Measurements from ENCODE around the gene UGT1A5. TPM values are rescaled to one million over a fixed set of nuclear protein-coding genes. Genes with fewer than 3 reads are reported as not detected.
"Not testable (repeated sequence)": the region's sequence is repeated elsewhere in the genome, so short reads cannot be mapped to it uniquely, and the experiment has no call there.

The UGT1A5 gene
- total RNA-seq, 2 donors from 2014 or later, result not detected

DNA sequence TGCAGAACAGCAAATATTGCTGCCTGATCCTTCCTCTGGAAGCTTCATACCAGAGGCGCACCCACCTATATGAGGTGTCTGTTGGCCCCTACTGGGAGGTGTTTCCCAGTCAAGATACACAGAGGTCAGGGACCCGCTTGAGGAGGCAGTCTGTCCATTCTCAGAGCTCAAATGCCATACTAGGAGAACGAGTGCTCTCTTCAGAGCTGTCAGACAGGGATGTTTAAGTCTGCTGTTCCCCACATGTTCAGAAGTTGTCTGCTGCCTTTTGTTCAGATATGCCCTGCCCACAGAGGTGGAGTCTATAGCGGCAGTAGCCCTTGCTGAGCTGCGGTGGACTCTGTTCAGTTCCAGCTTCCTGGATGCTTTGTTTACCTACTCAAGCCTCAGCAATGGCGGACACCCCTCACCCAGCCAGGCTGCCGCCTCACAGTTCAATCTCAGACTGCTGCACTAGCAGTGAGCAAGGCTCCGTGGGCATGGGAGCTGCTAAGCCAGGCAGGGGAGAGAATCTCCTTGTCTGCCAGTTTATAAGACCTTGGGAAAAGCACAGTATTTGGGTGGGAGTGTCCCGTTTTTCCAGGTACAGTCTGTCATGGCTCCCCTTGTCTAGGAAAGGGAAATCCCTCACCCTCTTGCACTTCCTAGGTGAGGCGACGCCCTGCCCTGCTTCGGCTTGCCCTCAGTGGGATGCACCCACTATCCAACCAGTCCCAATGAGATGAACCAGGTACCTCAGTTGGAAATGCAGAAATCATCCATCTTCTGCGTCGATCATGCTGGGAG lies 24.4 kb downstream of the UGT1A5 start:
- DNase-seq (ENCODE audit: low spot score); intact Hi-C loops (cut with DNase I): not testable (repeated sequence)

DNA sequence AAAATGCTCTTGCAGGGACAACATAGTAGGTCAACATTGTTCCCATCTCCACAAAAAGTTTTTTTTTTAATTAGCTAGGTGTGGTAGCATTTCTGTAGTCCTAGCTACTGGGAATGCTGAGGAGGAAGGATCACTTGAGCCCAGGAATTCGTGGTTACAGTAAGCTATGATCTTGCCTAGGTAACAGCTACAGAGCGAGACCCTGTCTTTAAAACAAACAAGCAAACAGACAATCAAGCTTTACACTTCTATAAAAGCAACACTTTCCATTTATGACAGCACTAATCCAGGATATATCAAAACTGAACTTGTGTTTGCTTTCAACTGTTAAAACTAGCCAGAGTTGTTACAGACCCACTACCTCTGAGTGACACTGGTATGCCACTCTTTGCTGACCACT lies 28.2 kb downstream of the UGT1A5 start:
- DNase-seq (ENCODE audit: low spot score), result no peak
- intact Hi-C loops (cut with DNase I), result no loop called here

DNA sequence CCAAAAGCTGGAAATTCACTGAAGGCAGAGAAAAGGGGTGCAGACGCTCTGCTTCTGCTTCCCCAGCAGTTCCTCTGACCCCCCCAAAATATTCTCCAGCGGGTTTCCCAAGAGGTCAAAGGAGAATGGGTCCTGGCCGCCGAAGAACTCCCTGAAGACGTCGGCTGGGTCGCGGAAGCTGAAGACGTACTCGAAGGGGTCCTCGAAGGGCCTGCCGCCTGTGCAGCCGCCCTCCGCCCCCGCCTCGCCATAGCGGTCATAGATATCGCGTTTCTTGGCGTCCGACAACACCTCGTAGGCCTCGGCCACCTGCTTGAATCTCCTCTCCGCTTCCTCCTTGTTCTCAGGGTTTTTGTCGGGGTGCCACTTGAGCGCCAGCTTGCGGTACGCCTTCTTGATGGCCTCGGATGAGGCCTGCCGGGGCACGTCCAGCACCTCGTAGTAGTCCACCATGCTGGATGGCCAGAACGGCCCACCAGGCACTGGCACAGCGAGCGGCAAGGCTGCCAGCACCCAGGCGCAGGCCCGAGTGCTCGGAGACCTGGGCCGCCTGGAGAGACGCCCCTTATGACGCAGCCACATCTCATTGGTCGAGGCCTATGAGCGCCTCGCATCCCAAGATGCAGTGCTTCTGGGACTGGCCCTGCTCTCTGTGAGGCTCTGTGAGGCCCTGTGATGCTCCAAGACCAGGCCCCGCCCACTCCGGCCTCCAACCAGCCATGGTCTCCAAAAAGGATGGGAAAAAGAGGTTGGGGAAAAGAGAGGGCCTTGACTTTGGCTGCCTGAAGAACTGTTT lies 31.0 kb downstream of the UGT1A5 start:
- intact Hi-C loops (cut with DNase I), result no loop called here
- DNase-seq (ENCODE audit: low spot score), result no peak

DNA sequence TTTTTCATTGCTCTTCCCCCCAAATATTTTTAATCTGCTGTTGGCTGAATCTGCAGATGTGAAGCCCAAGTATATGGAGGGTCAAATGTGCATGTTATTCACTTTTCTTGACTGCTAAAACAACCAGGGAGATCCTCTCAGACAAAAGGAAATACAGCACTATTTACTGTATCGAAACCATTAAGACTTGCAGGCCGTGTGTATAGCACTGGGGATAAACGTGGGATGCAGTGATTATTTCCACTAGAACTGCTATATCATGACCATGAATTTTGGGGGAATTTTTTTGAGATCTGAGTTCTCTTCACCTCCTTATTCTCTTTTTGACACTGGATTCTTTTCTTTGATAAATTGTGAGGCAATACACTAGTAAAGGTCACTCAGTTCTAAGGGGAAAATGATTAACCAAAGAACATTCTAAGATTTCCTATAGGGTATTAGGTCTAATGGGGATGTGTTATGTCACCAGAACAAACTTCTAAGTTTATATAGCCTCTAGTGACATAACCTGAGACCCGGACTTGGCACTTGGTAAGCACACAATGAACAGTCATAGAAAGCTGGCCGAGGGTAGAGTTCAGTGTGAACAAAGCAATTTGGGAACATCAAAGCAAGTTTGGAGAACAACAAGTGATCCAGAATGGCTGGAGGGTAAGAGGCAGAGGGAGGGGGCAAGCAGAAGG lies 32.5 kb downstream of the UGT1A5 start:
- DNase-seq (ENCODE audit: low spot score), result no peak
- intact Hi-C loops (cut with DNase I), result no loop called here

DNA sequence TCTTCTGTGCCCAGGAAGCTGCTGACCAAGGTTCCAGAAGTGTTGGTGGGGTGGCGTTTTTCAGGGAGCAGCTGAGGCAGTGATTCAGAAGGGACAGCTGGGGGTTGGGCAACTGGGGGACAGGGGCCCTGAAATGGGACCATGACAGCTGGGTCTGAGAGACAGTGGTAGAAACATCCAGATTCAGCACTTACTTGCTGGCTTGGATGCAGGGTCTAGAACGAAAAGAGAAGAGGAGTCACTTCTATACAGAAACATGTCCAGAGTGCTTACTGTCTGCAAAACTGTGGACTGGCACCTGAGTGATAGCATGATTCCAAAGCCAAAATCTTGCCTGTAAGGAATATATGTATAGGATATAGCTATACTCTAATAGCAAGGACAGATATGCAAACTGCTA lies 33.1 kb downstream of the UGT1A5 start:
- DNase-seq (ENCODE audit: low spot score); intact Hi-C loops (cut with DNase I): not testable (repeated sequence)

DNA sequence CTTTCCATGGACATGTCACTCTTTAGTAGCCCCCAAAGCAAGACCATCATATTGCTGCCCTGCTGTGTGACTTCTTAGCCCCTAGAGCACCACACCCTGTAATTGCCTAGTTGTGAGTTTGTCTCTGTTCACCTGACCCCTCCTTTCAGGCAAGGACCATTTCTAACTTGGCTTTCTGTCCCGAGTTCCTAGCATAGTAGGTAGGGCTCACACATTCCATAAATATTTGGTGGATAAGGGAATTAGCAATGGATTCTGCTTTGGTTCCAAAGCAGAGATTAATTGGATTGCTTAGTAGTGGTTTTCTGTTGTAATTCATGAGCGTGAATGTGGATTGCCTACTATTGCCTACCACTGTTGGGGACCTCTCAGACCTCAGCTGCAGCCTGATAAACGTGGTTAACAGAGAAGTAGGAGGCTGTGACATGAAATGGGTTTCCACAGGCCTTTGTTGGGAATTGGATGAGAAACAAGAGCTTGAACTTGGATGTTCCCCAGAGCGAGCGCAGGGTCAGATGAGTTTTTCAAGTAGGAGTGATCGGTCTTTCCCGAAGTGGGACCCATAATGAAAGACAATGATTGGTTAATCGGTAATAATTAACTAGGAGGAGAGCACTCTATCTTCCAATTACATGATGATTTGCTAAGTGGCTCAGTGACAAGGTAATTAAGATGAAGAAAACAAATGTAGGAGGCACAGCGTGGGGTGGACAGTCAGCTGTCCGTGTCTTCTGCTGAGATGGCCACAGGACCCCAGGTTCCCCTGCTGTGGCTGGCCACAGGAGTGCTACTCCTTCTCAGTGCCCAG lies 34.0 kb downstream of the UGT1A5 start:
- intact Hi-C loops (cut with DNase I), result no loop called here
- no peak for DNase-seq (ENCODE audit: low spot score)

DNA sequence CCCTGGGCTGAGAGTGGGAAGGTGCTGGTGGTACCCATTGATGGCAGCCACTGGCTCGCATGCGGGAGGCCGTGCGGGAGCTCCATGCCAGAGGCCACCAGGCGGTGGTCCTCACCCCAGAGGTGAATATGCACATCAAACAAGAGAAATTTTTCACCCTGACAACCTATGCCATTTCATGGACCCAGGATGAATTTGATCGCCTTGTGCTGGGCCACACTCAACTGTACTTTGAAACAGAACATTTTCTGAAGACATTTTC lies 34.5 kb downstream of the UGT1A5 start:
- DNase-seq (ENCODE audit: low spot score), result no peak
- intact Hi-C loops (cut with DNase I), result no loop called here

DNA sequence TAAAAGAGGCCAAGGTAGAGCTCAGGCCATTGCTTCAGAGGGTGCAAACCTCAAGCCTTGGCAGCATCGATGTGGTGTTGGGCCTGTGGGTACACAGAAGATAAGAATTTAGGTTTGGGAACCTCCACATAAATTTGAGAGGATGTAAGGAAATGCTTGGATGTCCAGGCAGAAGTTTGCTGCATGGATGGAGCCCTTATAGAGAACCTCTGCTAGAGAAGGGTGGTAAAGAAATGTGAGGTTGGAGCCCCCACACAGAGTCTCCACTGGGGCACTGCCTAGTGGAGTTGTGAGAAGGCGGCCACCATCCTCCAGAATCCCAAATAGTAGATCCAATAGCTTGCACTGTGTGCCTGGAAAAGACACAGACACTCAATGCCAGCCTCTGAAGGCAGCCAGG lies 38.0 kb downstream of the UGT1A5 start:
- intact Hi-C loops (cut with DNase I); DNase-seq (ENCODE audit: low spot score): not testable (repeated sequence)

DNA sequence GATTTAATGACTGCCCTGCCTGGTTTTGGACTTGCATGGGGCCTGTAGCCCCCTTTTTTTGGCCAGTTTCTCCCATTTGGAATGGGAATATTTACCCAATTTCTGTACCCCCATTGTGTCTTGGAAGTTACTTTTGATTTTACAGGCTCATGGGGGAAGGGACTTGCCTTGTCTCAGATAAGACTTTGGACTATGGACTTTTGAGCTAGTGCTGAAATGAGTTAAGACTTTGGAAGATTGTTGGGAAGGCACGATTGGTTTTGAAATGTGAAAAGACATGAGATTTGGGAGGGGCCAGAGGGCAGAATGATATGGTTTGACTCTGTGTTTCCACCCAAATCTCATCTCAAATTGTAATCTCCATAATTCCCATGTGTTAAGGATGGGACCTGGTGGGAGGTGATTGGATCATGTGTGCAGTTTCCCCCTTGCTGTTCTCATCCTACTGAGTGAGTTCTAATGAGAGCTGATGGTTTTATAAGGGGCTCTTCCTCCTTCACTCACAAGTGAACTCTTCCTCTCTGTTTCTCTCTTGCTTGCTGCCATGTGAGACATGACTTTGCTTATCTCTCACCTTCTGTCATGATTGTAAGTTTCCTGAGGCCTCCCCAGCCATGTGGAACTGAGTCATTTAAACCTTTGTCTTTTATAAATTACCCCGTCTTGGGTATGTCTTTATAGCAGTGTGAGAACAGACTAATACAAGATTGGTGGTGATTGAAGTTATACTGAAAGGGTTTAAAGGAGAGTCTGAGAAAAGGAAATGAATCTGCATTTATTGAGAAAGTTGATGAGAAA lies 38.7 kb downstream of the UGT1A5 start:
- DNase-seq (ENCODE audit: low spot score); intact Hi-C loops (cut with DNase I): not testable (repeated sequence)

DNA sequence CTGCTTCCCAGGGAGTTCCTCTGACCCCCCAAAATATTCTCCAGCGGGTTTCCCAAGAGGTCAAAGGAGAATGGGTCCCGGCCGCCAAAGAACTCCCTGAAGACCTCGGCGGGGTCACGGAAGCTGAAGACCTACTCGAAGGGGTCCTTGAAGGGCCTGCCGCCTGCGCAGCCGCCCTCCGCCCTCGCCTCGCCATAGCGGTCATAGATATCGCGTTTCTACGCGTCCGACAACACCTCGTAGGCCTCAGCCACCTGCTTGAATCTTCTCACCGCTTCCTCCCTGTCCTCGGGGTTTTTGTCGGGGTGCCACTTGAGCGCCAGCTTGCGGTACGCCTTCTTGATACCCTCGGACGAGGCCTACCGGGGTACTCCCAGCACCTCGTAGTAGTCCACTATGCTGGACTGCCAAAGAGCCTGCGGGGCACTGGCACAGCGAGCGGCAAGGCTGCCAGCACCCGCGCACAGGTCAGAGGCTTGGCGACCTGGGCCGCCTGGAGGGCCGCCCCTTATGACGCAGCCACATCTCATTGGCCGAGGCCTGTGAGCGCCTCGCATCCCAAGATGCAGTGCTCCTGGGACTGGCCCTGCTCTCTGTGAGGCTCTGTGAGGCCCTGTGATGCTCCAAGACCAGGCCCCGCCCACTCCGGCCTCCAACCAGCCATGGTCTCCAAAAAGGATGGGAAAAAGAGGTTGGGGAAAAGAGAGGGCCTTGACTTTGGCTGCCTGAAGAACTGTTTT lies 42.3 kb downstream of the UGT1A5 start:
- intact Hi-C loops (cut with DNase I), result no loop called here
- DNase-seq (ENCODE audit: low spot score), result no peak

DNA sequence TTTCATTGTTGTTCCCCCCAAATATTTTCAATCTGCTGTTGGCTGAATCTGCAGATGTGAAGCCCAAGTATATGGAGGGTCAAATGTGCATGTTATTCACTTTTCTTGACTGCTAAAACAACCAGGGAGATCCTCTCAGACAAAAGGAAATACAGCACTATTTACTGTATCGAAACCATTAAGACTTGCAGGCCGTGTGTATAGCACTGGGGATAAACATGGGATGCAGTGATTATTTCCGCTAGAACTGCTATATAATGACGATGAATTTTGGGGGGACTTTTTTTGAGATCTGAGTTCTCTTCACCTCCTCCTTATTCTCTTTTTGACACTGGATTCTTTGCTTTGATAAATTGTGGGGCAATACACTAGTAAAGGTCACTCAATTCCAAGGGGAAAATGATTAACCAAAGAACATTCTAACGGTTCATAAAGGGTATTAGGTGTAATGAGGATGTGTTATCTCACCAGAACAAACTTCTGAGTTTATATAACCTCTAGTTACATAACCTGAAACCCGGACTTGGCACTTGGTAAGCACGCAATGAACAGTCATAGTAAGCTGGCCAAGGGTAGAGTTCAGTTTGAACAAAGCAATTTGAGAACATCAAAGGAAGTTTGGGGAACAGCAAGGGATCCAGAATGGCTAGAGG lies 43.8 kb downstream of the UGT1A5 start:
- DNase-seq (ENCODE audit: low spot score), result no peak
- intact Hi-C loops (cut with DNase I), result no loop called here

DNA sequence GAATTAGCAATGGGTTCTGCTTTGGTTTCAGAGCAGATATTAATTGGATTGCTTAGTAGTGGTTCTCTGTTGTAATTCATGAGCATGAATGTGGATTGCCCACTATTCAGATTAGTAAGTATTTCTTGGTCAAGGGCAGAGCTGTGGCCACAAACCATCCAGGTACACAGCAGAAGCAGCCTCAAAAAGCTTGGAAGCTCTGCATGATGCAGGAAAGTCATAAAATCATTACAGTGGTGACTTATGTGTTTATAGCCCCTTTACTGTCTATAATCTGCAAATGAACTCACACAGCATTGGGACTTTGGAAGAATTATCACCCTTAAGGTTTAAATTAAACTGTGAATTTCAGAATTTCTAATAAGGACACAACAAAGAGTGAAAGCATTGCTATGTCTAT lies 45.4 kb downstream of the UGT1A5 start:
- intact Hi-C loops (cut with DNase I), result no loop called here
- no peak for DNase-seq (ENCODE audit: low spot score)

DNA sequence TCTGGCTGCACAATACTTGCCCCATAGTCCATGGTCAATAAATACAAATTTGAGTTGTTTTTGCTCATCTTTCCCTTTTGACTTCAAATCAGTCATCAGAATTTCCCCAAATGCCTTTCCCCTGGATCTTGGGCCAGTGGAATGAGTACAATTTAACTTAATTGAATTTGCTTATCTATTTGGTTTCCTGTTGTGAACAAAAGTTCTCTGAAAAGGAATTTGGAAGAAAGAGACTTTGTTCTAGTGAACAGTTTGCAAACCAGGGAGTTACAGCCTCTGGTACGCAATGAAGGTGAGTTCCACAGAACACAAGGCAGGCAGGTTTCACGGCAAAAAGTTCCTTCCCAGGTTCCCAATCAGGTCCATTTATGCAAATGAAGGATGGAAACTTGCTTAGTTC lies 46.1 kb downstream of the UGT1A5 start:
- no peak for DNase-seq (ENCODE audit: low spot score)
- intact Hi-C loops (cut with DNase I), result no loop called here

DNA sequence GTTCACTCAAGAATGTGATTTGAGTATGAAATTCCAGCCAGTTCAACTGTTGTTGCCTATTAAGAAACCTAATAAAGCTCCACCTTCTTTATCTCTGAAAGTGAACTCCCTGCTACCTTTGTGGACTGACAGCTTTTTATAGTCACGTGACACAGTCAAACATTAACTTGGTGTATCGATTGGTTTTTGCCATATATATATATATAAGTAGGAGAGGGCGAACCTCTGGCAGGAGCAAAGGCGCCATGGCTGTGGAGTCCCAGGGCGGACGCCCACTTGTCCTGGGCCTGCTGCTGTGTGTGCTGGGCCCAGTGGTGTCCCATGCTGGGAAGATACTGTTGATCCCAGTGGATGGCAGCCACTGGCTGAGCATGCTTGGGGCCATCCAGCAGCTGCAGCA lies 47.3 kb downstream of the UGT1A5 start, which contains the start of gene UGT1A1:
Gene UGT1A1 (plus strand): TSS at position 228 of the 400 bp plus-strand sequence. CDS start 18 bp downstream, at position 246.
- no peak for DNase-seq (ENCODE audit: low spot score)
- intact Hi-C loops (cut with DNase I), result no loop called here

DNA sequence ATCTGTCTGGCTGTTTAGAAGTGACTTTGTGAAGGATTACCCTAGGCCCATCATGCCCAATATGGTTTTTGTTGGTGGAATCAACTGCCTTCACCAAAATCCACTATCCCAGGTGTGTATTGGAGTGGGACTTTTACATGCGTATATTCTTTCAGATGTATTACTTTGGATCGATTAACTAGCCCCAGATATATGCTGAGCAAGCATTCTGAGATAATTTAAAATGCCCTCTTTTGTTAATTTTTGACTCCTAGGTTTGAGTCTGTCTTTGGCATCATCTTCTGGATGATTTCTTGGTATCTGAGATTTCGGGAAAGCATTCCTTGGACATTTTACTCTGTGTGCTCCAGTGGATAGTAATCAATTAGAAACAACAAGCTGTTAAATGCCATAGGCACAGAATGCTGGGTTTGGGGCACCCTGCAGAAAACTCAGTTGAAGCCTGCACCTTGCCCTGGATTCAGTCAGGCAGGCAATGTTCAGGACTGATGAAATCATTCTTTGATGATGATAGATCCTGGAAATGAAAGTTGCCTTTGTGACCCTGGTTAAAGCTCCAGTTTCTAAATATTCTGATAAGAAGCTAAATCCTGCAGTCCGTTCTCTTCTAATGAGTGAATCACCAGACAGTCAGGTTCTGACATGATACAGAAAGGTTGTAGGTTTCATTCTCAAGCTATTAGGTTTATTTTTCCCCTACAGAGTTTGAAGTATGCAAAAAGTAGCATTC lies 48.5 kb downstream of the UGT1A5 start:
- DNase-seq (ENCODE audit: low spot score), result no peak
- intact Hi-C loops (cut with DNase I), result no loop called here

DNA sequence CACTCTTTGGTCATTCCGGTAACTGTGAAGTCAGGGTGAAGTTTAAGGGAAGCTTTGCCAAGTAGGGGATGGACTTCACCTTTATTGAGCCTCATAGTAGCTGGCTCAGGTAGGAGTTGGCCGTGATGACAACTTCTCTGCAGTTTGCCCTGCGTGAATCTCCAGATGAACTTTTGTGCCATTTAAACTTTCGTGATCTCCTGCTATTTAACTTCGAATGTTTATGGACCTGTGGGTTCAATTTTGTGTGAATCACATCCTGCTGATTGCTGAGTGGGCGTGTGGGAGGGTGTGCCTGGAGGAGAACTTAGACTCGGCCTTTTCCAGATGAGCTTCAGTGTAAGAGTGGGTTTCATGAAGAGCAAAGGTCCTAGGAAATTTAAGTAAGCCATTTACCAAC lies 51.6 kb downstream of the UGT1A5 start:
- no peak for DNase-seq (ENCODE audit: low spot score)
- intact Hi-C loops (cut with DNase I), result no loop called here

DNA sequence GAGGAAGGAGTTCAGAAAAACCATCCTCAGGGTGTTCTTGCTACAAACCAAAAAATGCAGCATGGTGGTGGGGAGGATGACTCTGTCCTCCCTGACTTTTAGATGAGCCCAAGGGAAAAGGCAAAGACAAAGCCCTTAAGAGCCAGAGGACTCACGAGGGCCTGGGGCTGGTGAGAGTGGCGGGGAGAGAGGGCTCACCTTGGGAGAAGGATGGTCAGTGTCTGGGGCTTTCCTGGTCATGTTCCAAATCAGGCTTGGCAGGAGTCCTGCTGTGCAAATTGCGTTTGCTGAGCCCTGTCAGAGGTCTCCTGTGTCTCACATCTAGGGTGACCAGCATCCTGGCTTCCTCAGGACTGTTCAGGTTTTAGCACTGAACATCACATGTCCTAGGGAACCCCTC lies 52.1 kb downstream of the UGT1A5 start:
- intact Hi-C loops (cut with DNase I), result loop anchor here in 1 of 2 donors (5.0 kb wide), 1 partner anchor 1683 kb away; no protein-coding TSS in a partner anchor
- DNase-seq (ENCODE audit: low spot score), result no peak
